ENCODE data around the gene TMEM178B. TPM values are rescaled to one million over a fixed set of nuclear protein-coding genes. Genes with fewer than 3 reads are reported as not detected.
"Not testable (repeated sequence)": the region's sequence is repeated elsewhere in the genome, so short reads cannot be mapped to it uniquely, and the experiment has no call there.

The TMEM178B gene
- total and polyA plus RNA-seq, 12 donors = 0.24 to 4.9 (median 2.1) TPM

- no peaks in the 10 kb centered on the region for H3K4me1 ChIP-seq (replicated peaks in 1 of 2)
- no peaks in the 10 kb centered on the region for H3K9me3 ChIP-seq (replicated peaks in 1 of 3)
- no peak for DNase-seq
- no peaks in the 10 kb centered on the region for H3K36me3 ChIP-seq (replicated peaks in 1 of 2)
- TF ChIP-seq POLR2A (IDR thresholded peaks at IDR 0.05) = no peak
- no peak for TF ChIP-seq CTCF (IDR thresholded peaks at IDR 0.05)
- WGBS, 4 donors = 73 to 86% (median 81%) methylated on average over 4 of the region's 4 CpGs
- intact Hi-C loops (cut with DNase I) = no loop called here
- H3K27ac ChIP-seq = no peak overlapping the region
- no peak overlapping the region for H3K4me3 ChIP-seq
- H3K27me3 ChIP-seq = no peaks in the 10 kb centered on the region
Observed at GRCh38 chr7:141323826-141324225, 250.0 kb downstream of the TMEM178B start.

- intact Hi-C loops (cut with DNase I) = no loop called here
- TF ChIP-seq CTCF (IDR thresholded peaks at IDR 0.05) = no peak
- TF ChIP-seq POLR2A (IDR thresholded peaks at IDR 0.05) = no peak
- DNase-seq = no peak
- Histone ChIP-seq H3K4me3 (no peak overlapping the region), H3K4me1 (replicated peaks in 1 of 2) (no peaks in the 10 kb centered on the region), H3K27ac (no peak overlapping the region), H3K36me3 (replicated peaks in 1 of 2) (no peaks in the 10 kb centered on the region), H3K27me3 (no peaks in the 10 kb centered on the region), H3K9me3 (replicated peaks in 1 of 3) (no peaks in the 10 kb centered on the region)
- WGBS, 4 donors = 48 to 70% (median 65%) methylated on average over 3 of the region's 3 CpGs
Observed at GRCh38 chr7:141324870-141325269, 251.0 kb downstream of the TMEM178B start.

- WGBS, 4 donors = 18 to 44% (median 30%) methylated on average over 2 of the region's 2 CpGs
- H3K9me3 ChIP-seq (replicated peaks in 1 of 3) = no peaks in the 10 kb centered on the region
Observed at GRCh38 chr7:141325275-141325674, 251.4 kb downstream of the TMEM178B start.

GRCh38 chr7:141328290-141328689 is 254.4 kb downstream of the TMEM178B start:
- WGBS, 4 donors = 43 to 60% (median 52%) methylated on average over 2 of the region's 2 CpGs
- intact Hi-C loops (cut with DNase I) = no loop called here
- no peaks in the 10 kb centered on the region for H3K36me3 ChIP-seq (replicated peaks in 1 of 2)
- H3K4me1 ChIP-seq (replicated peaks in 1 of 2) = no peaks in the 10 kb centered on the region
- TF ChIP-seq CTCF (IDR thresholded peaks at IDR 0.05) (no peak), POLR2A (IDR thresholded peaks at IDR 0.05) (no peak)
- H3K27ac ChIP-seq = no peak overlapping the region
- H3K27me3 ChIP-seq = no peaks in the 10 kb centered on the region
- H3K9me3 ChIP-seq (replicated peaks in 1 of 3) = no peaks in the 10 kb centered on the region
- H3K4me3 ChIP-seq = no peak overlapping the region
- no peak for DNase-seq

More at GRCh38 chr7:141325275-141325674, 251.4 kb downstream of the TMEM178B start:
- Histone ChIP-seq H3K36me3 (replicated peaks in 1 of 2) (no peaks in the 10 kb centered on the region), H3K27me3 (no peaks in the 10 kb centered on the region), H3K4me3 (no peak overlapping the region), H3K27ac (no peak overlapping the region), H3K4me1 (replicated peaks in 1 of 2) (no peaks in the 10 kb centered on the region)
- no peak for DNase-seq
- no peak for TF ChIP-seq CTCF (IDR thresholded peaks at IDR 0.05)
- TF ChIP-seq POLR2A (IDR thresholded peaks at IDR 0.05) = no peak
- intact Hi-C loops (cut with DNase I) = no loop called here

GRCh38 chr7:141330285-141330684 is 256.4 kb downstream of the TMEM178B start:
- intact Hi-C loops (cut with DNase I); H3K4me1 ChIP-seq (replicated peaks in 1 of 2); H3K27ac ChIP-seq; H3K36me3 ChIP-seq (replicated peaks in 1 of 2); DNase-seq; H3K27me3 ChIP-seq; H3K9me3 ChIP-seq (replicated peaks in 1 of 3); H3K4me3 ChIP-seq: not testable (repeated sequence)
- 73 to 93% (median 79%) methylated on average over 2 of the region's 2 CpGs for WGBS, 4 donors
